Activated CD4-positive, alpha-beta T cell treated with anti-CD3 and anti-CD28 coated beads, Interleukin-2, Interleukin-4, amounts not matched to agents 100 ng/mL and 50 ng/mL, durations not matched to agents 16 hours and 8 hours (primary cell): ENCODE data around the gene RNF145.
"Not testable (repeated sequence)": the region's sequence is repeated elsewhere in the genome, so short reads cannot be mapped to it uniquely, and the experiment has no call there.

ENCODE experiments used
- DNase-seq: peaks from one replicate; pipeline ENCODE4 v3.0.0-alpha.2; 2020; ENCODE audit warnings: low spot score

Gene RNF145

GRCh38 chr5:159189310-159189709, 20.0 kb downstream of the RNF145 start:
- DNase-seq, result no peak

- DNase-seq, result no peak
These were observed 21.6 kb downstream of the RNF145 start for GRCh38 chr5:159187719-159188118.

- DNase-seq, result no peak
These were observed 23.0 kb downstream of the RNF145 start for GRCh38 chr5:159186319-159186718.

- no peak for DNase-seq
These were observed 23.6 kb downstream of the RNF145 start for GRCh38 chr5:159185773-159186172.

GRCh38 chr5:159184858-159185381, 24.4 kb downstream of the RNF145 start:
- peak; percentile 42 for DNase-seq

GRCh38 chr5:159184236-159184635, 25.1 kb downstream of the RNF145 start:
- no peak for DNase-seq

- no peak for DNase-seq
These were observed 26.1 kb downstream of the RNF145 start for GRCh38 chr5:159183247-159183646.

- DNase-seq, result no peak
These were observed 26.7 kb downstream of the RNF145 start for GRCh38 chr5:159182691-159183090.

- no peak for DNase-seq
These were observed 27.7 kb downstream of the RNF145 start for GRCh38 chr5:159181651-159182050.

GRCh38 chr5:159181152-159181551, 28.2 kb downstream of the RNF145 start:
- DNase-seq, result no peak

- DNase-seq, result no peak
These were observed 29.6 kb downstream of the RNF145 start for GRCh38 chr5:159179529-159180305.

GRCh38 chr5:159178978-159179377, 30.4 kb downstream of the RNF145 start:
- DNase-seq, result peak; percentile 55

GRCh38 chr5:159175547-159175946, 33.8 kb downstream of the RNF145 start:
- peak; percentile 18 for DNase-seq

GRCh38 chr5:159174511-159175168, 34.7 kb downstream of the RNF145 start:
- no peak for DNase-seq

GRCh38 chr5:159171274-159171673, 38.1 kb downstream of the RNF145 start:
- DNase-seq, result no peak

GRCh38 chr5:159170021-159170420, 39.3 kb downstream of the RNF145 start:
- DNase-seq, result no peak

GRCh38 chr5:159166416-159166815, 42.9 kb downstream of the RNF145 start:
- DNase-seq, result no peak

GRCh38 chr5:159163701-159164046, 45.7 kb downstream of the RNF145 start:
- no peak for DNase-seq

GRCh38 chr5:159163027-159163700, 46.2 kb downstream of the RNF145 start:
- DNase-seq, result peak; percentile 50

- no peak for DNase-seq
These were observed 47.8 kb downstream of the RNF145 start for GRCh38 chr5:159161361-159162214.

GRCh38 chr5:159158553-159159091, 50.7 kb downstream of the RNF145 start:
- not testable (repeated sequence) for DNase-seq

GRCh38 chr5:159157552-159157951, 51.8 kb downstream of the RNF145 start:
- DNase-seq, result no peak
